ENCODE data around the gene C6orf141. TPM values are rescaled to one million over a fixed set of nuclear protein-coding genes. Genes with fewer than 3 reads are reported as not detected.
"Not testable (repeated sequence)": the region's sequence is repeated elsewhere in the genome, so short reads cannot be mapped to it uniquely, and the experiment has no call there.

The C6orf141 gene
- total RNA-seq, 1 donor from 2014 or later: not detected

DNA sequence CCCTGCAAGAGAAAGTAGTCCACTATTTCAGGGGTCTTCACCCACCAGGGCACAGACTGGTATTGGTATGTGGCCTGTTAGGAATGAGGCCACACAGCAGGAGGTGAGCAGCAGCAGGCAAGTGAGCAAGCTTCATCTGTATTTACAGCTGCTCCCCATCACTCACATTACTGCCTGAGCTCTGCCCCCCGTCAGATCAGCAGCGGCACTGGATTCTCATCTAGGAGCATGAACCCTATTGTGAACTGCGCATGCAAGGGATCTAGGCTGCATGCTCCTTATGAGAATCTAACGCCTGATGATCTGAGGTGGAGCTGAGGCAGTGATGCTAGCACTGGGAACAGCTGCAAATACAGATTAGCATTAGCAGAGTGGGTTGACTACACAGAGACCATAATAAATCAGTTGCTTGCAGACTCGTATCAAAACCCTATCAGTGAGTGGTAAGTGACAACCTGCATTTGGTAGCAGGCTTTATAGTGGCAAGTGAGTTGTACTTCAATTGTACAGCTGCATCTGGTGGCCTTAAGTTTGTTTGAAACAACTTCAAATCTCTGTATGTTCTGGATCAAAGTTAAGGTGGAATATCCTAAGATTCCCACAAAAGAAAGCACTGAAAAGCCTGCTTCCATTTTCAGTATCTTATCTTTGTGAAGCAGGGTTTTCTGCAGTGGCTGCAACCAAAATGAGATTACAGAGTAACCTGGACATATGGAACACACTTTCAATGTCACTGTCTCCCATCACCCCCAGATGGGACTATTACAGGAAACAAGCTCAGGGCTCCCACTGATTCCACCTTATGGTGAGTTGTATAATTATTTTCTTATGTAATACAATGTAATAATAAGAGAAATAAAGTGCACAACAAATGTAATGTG lies 12.8 kb downstream of the C6orf141 start:
- ATAC-seq (ENCODE audit: poor library complexity) (no peak), DNase-seq (no peak)
- intact Hi-C loops (cut with DNase I): no loop called here

DNA sequence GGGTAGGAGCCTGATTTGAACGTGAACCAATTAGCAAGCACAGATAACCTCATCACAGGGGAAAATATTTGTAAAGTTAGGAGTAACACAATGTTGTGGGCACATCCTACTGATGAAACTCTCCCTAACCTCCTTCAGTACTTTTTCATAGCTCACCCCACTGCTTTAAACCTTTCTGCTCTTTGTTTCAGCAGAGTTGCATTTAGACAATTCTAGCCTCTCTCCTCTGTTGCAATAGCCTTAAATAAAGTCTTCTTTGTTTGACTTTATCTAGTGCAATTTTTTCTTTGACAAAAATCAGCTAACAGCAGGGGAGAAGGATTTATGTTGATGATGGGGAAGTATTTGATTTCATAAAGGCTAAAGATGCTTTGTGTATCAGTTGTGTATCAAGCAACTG lies 14.1 kb downstream of the C6orf141 start:
- no peak for DNase-seq
- ATAC-seq (ENCODE audit: poor library complexity): no peak
- intact Hi-C loops (cut with DNase I): no loop called here

DNA sequence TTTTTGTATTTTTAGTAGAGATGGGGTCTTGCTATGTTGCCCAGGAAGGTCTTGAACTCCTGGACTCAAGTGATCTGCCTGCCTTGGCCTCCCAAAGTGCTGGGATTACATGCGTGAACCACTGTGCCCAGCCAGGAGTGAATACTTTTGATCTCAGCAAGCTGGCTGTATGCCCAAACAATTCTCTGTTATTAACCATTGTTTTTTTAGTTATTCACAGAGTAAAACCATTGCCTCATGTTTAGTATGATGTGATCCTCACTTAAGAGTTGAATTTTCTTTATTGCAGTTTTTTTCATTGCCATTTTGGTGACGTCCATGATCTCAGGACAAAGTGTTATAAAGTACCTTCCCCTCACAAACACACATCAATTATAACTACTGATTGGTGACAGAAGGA lies 14.8 kb downstream of the C6orf141 start:
- DNase-seq: no peak
- no peak for ATAC-seq (ENCODE audit: poor library complexity)
- intact Hi-C loops (cut with DNase I): no loop called here

DNA sequence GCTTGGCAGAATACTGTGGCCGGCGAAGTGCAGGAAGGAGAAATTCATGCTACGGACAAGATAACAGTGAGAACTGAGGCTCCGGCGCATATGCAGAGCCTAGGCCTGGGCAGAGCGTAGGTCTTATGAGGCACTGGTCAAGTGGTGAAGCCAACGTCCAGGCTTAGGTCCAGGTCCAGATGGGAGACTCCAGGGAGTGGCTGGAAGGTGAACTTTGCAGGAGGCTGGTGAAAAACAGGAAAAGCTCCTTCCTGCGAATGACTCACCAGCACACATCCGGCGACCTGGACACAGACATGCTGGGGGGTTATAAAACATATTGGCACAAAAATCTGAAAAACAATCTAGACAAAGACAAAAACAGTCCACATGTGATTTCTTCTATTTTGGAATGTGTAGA lies 15.4 kb downstream of the C6orf141 start:
- DNase-seq: no peak
- intact Hi-C loops (cut with DNase I): no loop called here
- ATAC-seq (ENCODE audit: poor library complexity): no peak

DNA sequence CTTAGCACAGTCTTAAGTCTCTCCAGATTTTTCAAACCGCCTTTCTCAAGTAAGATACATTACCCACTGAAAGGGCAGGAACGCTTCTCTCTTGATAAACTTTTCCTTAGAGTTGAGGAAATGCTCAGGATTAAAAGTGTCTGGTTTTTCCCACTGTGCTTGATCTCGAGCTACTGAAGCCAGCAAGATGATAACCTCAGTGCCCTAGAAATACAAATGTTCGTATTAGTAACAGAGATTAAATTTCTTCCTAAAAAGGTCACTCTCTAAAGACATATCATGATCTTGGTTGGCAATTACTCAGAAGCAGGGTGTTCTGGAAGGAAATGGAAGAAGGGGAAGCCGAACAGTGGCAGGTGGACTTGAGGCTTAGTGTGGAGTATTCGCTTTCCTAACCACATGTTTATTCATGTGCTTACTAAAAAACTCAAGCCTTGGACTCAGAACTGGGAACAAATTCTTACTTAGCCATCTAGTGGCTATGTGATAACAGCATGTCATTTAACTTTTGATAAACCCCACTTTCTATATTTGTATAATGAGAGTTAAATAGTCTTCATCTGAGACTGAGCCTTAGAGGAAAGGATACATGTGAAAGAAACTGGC lies 20.1 kb downstream of the C6orf141 start:
- intact Hi-C loops (cut with DNase I): no loop called here
- ATAC-seq (ENCODE audit: poor library complexity) (no peak), DNase-seq (no peak)

DNA sequence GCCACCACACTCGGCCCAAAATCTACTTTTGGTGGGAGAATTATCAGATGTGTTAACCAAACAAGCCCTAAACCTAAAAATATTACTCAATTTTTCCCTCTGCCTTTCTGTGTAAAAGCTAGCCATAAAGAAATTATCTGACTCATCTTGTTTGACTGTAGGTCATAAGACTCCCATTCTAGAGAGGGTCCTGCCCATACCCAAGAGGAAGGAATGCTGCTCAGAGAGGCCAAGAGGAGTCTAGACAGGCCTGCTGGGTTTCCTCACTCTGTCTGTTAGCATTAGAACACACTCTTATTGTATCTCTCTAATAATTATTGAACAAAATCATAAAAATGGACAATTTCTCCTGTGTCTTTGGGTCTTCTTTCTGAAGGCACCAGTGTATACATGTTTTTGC lies 26.1 kb downstream of the C6orf141 start:
- intact Hi-C loops (cut with DNase I): no loop called here
- ATAC-seq (ENCODE audit: poor library complexity): no peak
- no peak for DNase-seq

DNA sequence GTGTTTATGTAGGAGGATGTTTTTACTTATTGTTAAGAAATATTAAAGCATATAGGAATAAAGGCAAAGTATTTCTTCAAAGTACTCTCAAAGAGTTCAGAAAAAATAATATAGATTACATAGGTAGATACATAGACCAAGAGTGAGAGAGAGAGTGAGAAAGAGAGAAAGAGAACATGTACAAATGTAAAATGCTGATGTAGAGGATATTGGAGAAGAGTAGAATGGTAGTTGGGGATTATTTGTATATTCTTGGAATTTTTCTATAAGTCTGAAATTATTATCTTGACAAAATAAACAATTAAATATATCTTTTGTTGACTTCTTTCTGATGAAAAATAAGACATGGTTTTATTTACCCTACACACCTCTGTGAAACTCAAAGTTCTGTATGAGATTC lies 29.2 kb downstream of the C6orf141 start:
- intact Hi-C loops (cut with DNase I): no loop called here
- no peak for ATAC-seq (ENCODE audit: poor library complexity)
- no peak for DNase-seq

DNA sequence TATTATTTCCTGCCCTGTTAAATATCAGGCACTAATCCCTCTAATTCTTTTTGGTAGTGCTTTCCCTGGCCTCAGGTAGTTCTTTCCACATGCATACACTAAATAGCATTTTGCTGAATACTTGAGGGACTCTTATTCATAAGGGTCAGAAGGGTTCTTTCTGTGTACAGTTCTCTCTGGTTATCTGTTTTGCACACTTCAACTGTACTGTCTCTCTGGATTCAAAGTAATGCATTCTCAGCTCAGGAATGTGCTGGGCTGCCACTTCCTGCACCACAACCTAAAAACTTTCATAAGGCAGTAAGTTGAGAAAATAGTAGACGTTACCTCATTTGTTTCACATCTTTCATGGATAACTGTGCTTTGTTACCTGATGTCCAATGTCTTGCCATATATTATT lies 32.1 kb downstream of the C6orf141 start:
- DNase-seq: no peak
- no peak for ATAC-seq (ENCODE audit: poor library complexity)
- intact Hi-C loops (cut with DNase I): no loop called here

DNA sequence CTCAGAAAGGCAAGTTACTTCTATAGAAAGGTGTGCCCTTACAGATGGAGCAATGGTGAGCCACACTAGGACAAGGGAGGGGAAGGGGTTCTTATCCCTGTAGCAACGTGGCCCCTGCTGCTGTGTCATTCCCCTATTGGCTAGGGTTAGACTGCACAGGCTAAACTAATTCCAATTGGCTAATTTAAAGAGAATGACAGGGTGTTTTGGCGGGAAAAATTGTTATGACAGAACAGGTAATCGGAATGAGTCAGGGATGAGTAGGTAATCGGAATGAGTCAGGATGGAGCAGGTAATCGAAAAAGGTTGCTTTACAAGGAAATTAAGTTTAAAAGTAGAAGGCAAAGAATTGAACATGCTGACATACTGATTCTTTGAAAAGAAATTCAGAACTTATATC lies 36.8 kb downstream of the C6orf141 start:
- ATAC-seq (ENCODE audit: poor library complexity); intact Hi-C loops (cut with DNase I); DNase-seq: not testable (repeated sequence)

Other genes with a start within 250 kb of the C6orf141 start
- gene MMUT, start 87.4 kb upstream of the C6orf141 start, total RNA-seq: 33.9 TPM
- 5.1 TPM for gene CENPQ, start 87.3 kb upstream of the C6orf141 start, total RNA-seq
- gene GLYATL3, start 50.7 kb upstream of the C6orf141 start, total RNA-seq: not detected
- 0.62 TPM for gene RHAG, start 86.2 kb downstream of the C6orf141 start, total RNA-seq
- gene CRISP2, start 162.9 kb downstream of the C6orf141 start, total RNA-seq: not detected
- not detected for gene CRISP3, start 193.7 kb downstream of the C6orf141 start, total RNA-seq
- gene PGK2, start 236.6 kb downstream of the C6orf141 start, total RNA-seq: not detected